ENCODE results near the gene TMEM135.

TMEM135 gene

DNA sequence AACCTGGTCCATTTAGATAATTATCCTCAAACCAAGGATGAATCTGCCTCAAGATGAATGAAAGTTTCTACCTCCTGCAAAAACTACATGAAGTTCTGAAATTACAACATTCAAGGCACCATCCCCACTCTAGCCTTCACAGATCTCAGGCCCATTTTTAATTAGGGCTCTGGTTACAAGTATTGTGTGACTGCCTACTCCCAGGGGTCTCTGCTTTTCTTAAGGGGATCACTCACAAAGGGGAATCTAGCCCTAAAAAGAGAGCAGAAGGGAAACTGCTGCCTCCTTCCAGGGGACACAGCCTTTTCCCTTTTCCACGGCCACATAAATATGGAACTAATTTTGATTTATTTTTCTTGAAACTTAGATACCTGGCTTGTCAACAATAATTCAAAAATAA is 17.4 kb upstream of the TMEM135 start:
- Histone ChIP-seq H3K9me2 (ENCODE audit: low read depth, low read length) (no peaks in the 10 kb centered on the region; the same call in 1 of the 2 replicates), H4K20me1 (ENCODE audit: insufficient read depth, low read length) (no peaks in the 10 kb centered on the region), H3K9ac (ENCODE audit: low read length) (no peak overlapping the region), H3K79me2 (ENCODE audit: insufficient read depth, low read length) (no peaks in the 10 kb centered on the region), H3K36me3 (ENCODE audit: insufficient read depth, low read length) (no peaks in the 10 kb centered on the region), H2AFZ (ENCODE audit: low read length) (no peak overlapping the region), H3K27ac (ENCODE audit: low read depth, low read length, poor library complexity, severe bottlenecking) (no peak overlapping the region), H3K27me3 (ENCODE audit: insufficient read depth, low read length) (no peaks in the 10 kb centered on the region), H3F3A (ENCODE audit: insufficient read depth, low read length) (no peaks in the 10 kb centered on the region), H3K4me1 (ENCODE audit: insufficient read depth, low read length, severe bottlenecking) (no peaks in the 10 kb centered on the region), H3K4me2 (ENCODE audit: low read length) (no peak overlapping the region), H3K4me3 (ENCODE audit: low read depth, low read length, poor library complexity, severe bottlenecking) (no peak overlapping the region), H3K9me3 (ENCODE audit: low read length) (no peaks in the 10 kb centered on the region)
- no peak for TF ChIP-seq CTCF (IDR thresholded peaks at IDR 0.05; ENCODE audit: low read length)

DNA sequence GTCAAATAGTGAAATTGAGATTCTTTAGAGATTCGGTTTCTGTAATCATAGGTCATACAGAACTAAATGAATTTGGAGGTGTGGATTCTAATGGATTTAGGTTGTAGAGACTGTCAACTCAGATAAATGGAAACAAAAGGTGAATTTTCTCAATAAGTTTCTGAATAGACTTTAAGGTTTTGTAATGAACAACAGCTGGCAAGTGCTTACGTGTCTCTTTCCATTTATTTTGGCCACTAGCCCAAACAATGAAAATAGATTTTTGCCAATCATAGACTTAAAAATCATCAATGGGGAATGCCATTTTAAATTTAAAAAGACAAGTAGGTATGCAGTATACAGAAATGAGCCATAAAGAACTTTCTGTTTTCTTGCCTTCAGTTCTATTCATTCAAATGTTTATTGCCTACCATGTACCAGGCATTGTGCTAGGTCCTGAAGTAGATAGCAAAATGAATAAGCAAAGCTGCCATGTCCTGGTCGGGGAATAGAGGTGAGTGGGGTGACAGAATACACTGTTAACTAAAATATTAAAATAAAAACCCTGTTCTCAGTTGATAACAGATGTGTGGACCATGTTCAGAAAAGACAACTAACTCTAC is 16.9 kb upstream of the TMEM135 start:
- TF ChIP-seq CTCF (IDR thresholded peaks at IDR 0.05; ENCODE audit: low read length), result no peak
- Histone ChIP-seq H3K9me2 (ENCODE audit: low read depth, low read length) (no peaks in the 10 kb centered on the region; the same call in 1 of the 2 replicates), H3K4me1 (ENCODE audit: insufficient read depth, low read length, severe bottlenecking) (no peaks in the 10 kb centered on the region), H3K9ac (ENCODE audit: low read length) (no peak overlapping the region), H2AFZ (ENCODE audit: low read length) (no peak overlapping the region), H3K27ac (ENCODE audit: low read depth, low read length, poor library complexity, severe bottlenecking) (no peak overlapping the region), H3K36me3 (ENCODE audit: insufficient read depth, low read length) (no peaks in the 10 kb centered on the region), H3K27me3 (ENCODE audit: insufficient read depth, low read length) (no peaks in the 10 kb centered on the region), H4K20me1 (ENCODE audit: insufficient read depth, low read length) (no peaks in the 10 kb centered on the region), H3F3A (ENCODE audit: insufficient read depth, low read length) (no peaks in the 10 kb centered on the region), H3K79me2 (ENCODE audit: insufficient read depth, low read length) (no peaks in the 10 kb centered on the region), H3K4me3 (ENCODE audit: low read depth, low read length, poor library complexity, severe bottlenecking) (no peak overlapping the region), H3K9me3 (ENCODE audit: low read length) (no peaks in the 10 kb centered on the region), H3K4me2 (ENCODE audit: low read length) (no peak overlapping the region)

- Histone ChIP-seq H3K4me2 (ENCODE audit: low read length) (no peak overlapping the region), H3K4me1 (ENCODE audit: insufficient read depth, low read length, severe bottlenecking) (no peaks in the 10 kb centered on the region), H3K9me2 (ENCODE audit: low read depth, low read length) (no peaks in the 10 kb centered on the region; the same call in 1 of the 2 replicates), H3K27me3 (ENCODE audit: insufficient read depth, low read length) (no peaks in the 10 kb centered on the region), H3F3A (ENCODE audit: insufficient read depth, low read length) (no peaks in the 10 kb centered on the region), H2AFZ (ENCODE audit: low read length) (no peak overlapping the region), H3K4me3 (ENCODE audit: low read depth, low read length, poor library complexity, severe bottlenecking) (no peak overlapping the region), H3K36me3 (ENCODE audit: insufficient read depth, low read length) (no peaks in the 10 kb centered on the region), H3K27ac (ENCODE audit: low read depth, low read length, poor library complexity, severe bottlenecking) (no peak overlapping the region), H3K9me3 (ENCODE audit: low read length) (no peaks in the 10 kb centered on the region), H4K20me1 (ENCODE audit: insufficient read depth, low read length) (no peaks in the 10 kb centered on the region), H3K9ac (ENCODE audit: low read length) (no peak overlapping the region), H3K79me2 (ENCODE audit: insufficient read depth, low read length) (no peaks in the 10 kb centered on the region)
- TF ChIP-seq CTCF (IDR thresholded peaks at IDR 0.05; ENCODE audit: low read length) (no peak), EZH2 (IDR thresholded peaks at IDR 0.05; ENCODE audit: borderline replicate concordance, low read length) (no peak)
Observed at GRCh38 chr11:87022254-87022653, 15.5 kb upstream of the TMEM135 start.
